AG10803 (cell line): ENCODE measurements around the gene FAM78A.

ENCODE experiments used
- DNase-seq: peaks from one replicate; pipeline ENCODE4 v3.0.0; 2010; ENCODE audit warnings: low read depth
- H3K4me3 ChIP-seq: 2 replicates; pipeline ENCODE4 v1.5.1; 2011; ENCODE audit warnings: mild to moderate bottlenecking, low read length, control low read depth
- CTCF ChIP-seq: conservative IDR thresholded peaks from 2 replicates; pipeline ENCODE4 v1.5.1; 2011; ENCODE audit warnings: mild to moderate bottlenecking, low read length, control low read depth, inconsistent platforms

Gene FAM78A

GRCh38 chr9:131238402-131239021 is 37.8 kb downstream of the FAM78A start:
- DNase-seq, result peak; percentile 40
- no peak for TF ChIP-seq CTCF
- no peak overlapping the region for H3K4me3 ChIP-seq

GRCh38 chr9:131237931-131238401 is 38.3 kb downstream of the FAM78A start:
- TF ChIP-seq CTCF, result no peak
- peak; percentile 90 for DNase-seq
- no peak overlapping the region for H3K4me3 ChIP-seq

- no peak overlapping the region for H3K4me3 ChIP-seq
- DNase-seq, result no peak
- TF ChIP-seq CTCF, result no peak
These were observed 39.0 kb downstream of the FAM78A start for GRCh38 chr9:131237291-131237690.

- no peak for DNase-seq
- TF ChIP-seq CTCF, result no peak
- H3K4me3 ChIP-seq, result no peak overlapping the region
These were observed 39.5 kb downstream of the FAM78A start for GRCh38 chr9:131236761-131237160.

- no peak for DNase-seq
- no peak overlapping the region for H3K4me3 ChIP-seq
- TF ChIP-seq CTCF, result no peak
These were observed 40.1 kb downstream of the FAM78A start for GRCh38 chr9:131236161-131236560.

- no peak for DNase-seq
- H3K4me3 ChIP-seq, result no peak overlapping the region
- no peak for TF ChIP-seq CTCF
These were observed 40.8 kb downstream of the FAM78A start for GRCh38 chr9:131235480-131235851.

GRCh38 chr9:131234799-131235479 is 41.4 kb downstream of the FAM78A start:
- no peak for DNase-seq
- H3K4me3 ChIP-seq, result no peak overlapping the region
- no peak for TF ChIP-seq CTCF
